A673 (cell line): ENCODE data around the gene CREM. TPM values are rescaled to one million over a fixed set of nuclear protein-coding genes. Genes with fewer than 3 reads are reported as not detected.

Source experiments
- BruUV-seq: library from RNA; stranded (reverse); fragments of 400-500 nt; replicated peaks from 2 replicates; lab custom pipeline; 2021; lab: Mats Ljungman, UMichigan
- CTCF ChIA-PET: fragments of 300-600 bp; sonication (Branson Sonifier 250); formaldehyde crosslinking; loops from one replicate; lab custom pipeline; 2022; ENCODE audit warnings: antibody characterized with exemption; lab: Charles Lee
- POLR2A ChIA-PET: fragments of 300-600 bp; sonication (Branson Sonifier 250); formaldehyde crosslinking; loops from one replicate; lab custom pipeline; 2022; ENCODE audit warnings: antibody characterized with exemption; ENCODE audit not compliant: low non-redundant PET; lab: Charles Lee
- DNase-seq: peaks from one replicate; pipeline ENCODE4 v3.0.0-alpha.2; 2015; ENCODE audit warnings: low spot score
- H3K27ac ChIP-seq: fragments of 200-600 bp; sonication (generic); 2 replicates; pipeline ENCODE4 v1.5.1; 2016; ENCODE audit warnings: mixed run types, low read depth, mild to moderate bottlenecking, mixed read lengths, antibody characterized with exemption, low read length; ENCODE audit not compliant: poor library complexity, severe bottlenecking
- H3K27me3 ChIP-seq: fragments of 200-600 bp; sonication (generic); replicated peaks from 2 replicates; pipeline ENCODE4 v1.6.1; 2017; ENCODE audit warnings: mixed run types, low read depth, mild to moderate bottlenecking, mixed read lengths, antibody characterized with exemption, low read length; ENCODE audit not compliant: insufficient read depth, poor library complexity
- H3K36me3 ChIP-seq: fragments of 200-600 bp; sonication (generic); 2 replicates; pipeline ENCODE4 v1.6.1; 2016; ENCODE audit warnings: mixed run types, mild to moderate bottlenecking, mixed read lengths, antibody characterized with exemption, low read length; ENCODE audit not compliant: insufficient read depth, poor library complexity, severe bottlenecking
- H3K4me1 ChIP-seq: fragments of 200-600 bp; sonication (generic); 2 replicates; pipeline ENCODE4 v1.6.1; 2017; ENCODE audit warnings: mixed run types, mild to moderate bottlenecking, mixed read lengths, antibody characterized with exemption, low read length; ENCODE audit not compliant: insufficient read depth, poor library complexity, severe bottlenecking
- H3K4me3 ChIP-seq: fragments of 200-600 bp; sonication (generic); 2 replicates; pipeline ENCODE4 v1.5.1; 2016; ENCODE audit warnings: low read depth, mixed run types, mild to moderate bottlenecking, mixed read lengths, low read length; ENCODE audit not compliant: poor library complexity, severe bottlenecking
- H3K9me3 ChIP-seq: fragments of 200-600 bp; sonication (generic); 2 replicates; pipeline ENCODE4 v1.6.1; 2016; ENCODE audit warnings: mixed run types, low read depth, mild to moderate bottlenecking, mixed read lengths, antibody characterized with exemption, low read length; ENCODE audit not compliant: poor library complexity, severe bottlenecking
- EZH2 ChIP-seq: fragments of 200-600 bp; sonication (generic); IDR thresholded peaks from 2 replicates; pipeline ENCODE4 v1.6.1; 2017; ENCODE audit warnings: borderline replicate concordance, low read depth, mild to moderate bottlenecking, mixed read lengths, antibody characterized with exemption, low read length; ENCODE audit not compliant: poor library complexity, severe bottlenecking
- intact Hi-C: fragments of 100-400 bp; cut with micrococcal nuclease; formaldehyde crosslinking; loops from one replicate; pipeline ENCODE4 v1.10.0; 2022; ENCODE audit not compliant: unreplicated experiment
- total RNA-seq: library from RNA; stranded (reverse); gene quantifications from 2 replicates; pipeline ENCODE4 v1.2.3, GENCODE V29; 2021
- TF ChIP-seq, protein P1 (sequence below): fragments of 300-800, 200-600 bp; sonication (generic); conservative IDR thresholded peaks from 2 replicates; pipeline ENCODE4 v1.5.1; 2017; ENCODE audit warnings: low read depth, mild to moderate bottlenecking, antibody characterized with exemption, low read length, moderate library complexity, mixed read lengths

CREM gene
- total RNA-seq, 1 experiment from 2014 or later, result 66.3 TPM

- intact Hi-C loops, result no loop called here
- POLR2A ChIA-PET, result no interaction called here
- BruUV-seq, result no TSS peak
Measured at GRCh38 chr10:35182631-35183510, 56.2 kb downstream of the CREM start.

GRCh38 chr10:35184527-35185171, 58.0 kb downstream of the CREM start:
- intact Hi-C loops, result no loop called here
- no peak overlapping the region for H3K27ac ChIP-seq
- DNase-seq, result no peak
- H3K4me3 ChIP-seq, result no peak overlapping the region
- peaks cover 12% of the 10 kb centered on the region for H3K4me1 ChIP-seq
- H3K9me3 ChIP-seq, result no peaks in the 10 kb centered on the region
- H3K27me3 ChIP-seq, result no peaks in the 10 kb centered on the region
- no peaks in the 10 kb centered on the region for H3K36me3 ChIP-seq
- TF ChIP-seq, protein P1, sequence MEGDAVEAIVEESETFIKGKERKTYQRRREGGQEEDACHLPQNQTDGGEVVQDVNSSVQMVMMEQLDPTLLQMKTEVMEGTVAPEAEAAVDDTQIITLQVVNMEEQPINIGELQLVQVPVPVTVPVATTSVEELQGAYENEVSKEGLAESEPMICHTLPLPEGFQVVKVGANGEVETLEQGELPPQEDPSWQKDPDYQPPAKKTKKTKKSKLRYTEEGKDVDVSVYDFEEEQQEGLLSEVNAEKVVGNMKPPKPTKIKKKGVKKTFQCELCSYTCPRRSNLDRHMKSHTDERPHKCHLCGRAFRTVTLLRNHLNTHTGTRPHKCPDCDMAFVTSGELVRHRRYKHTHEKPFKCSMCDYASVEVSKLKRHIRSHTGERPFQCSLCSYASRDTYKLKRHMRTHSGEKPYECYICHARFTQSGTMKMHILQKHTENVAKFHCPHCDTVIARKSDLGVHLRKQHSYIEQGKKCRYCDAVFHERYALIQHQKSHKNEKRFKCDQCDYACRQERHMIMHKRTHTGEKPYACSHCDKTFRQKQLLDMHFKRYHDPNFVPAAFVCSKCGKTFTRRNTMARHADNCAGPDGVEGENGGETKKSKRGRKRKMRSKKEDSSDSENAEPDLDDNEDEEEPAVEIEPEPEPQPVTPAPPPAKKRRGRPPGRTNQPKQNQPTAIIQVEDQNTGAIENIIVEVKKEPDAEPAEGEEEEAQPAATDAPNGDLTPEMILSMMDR, result no peak
- TF ChIP-seq EZH2, result no peak
- no TSS peak for BruUV-seq
- CTCF ChIA-PET, result no interaction called here
- POLR2A ChIA-PET, result no interaction called here

More at GRCh38 chr10:35182631-35183510, 56.2 kb downstream of the CREM start:
- H3K27ac ChIP-seq, result peak overlapping the region; percentile 7
- no peaks in the 10 kb centered on the region for H3K27me3 ChIP-seq
- peak; percentile 15 for DNase-seq
- CTCF ChIA-PET, result interaction anchor here (0.8 kb wide), 1 partner anchor 13 kb away, joined by 3 read pairs; no protein-coding TSS in a partner anchor
- H3K9me3 ChIP-seq, result no peaks in the 10 kb centered on the region
- TF ChIP-seq, protein P1, result no peak
- TF ChIP-seq EZH2, result no peak
- H3K4me1 ChIP-seq, result peaks cover 12% of the 10 kb centered on the region
- no peaks in the 10 kb centered on the region for H3K36me3 ChIP-seq
- no peak overlapping the region for H3K4me3 ChIP-seq

DNA sequence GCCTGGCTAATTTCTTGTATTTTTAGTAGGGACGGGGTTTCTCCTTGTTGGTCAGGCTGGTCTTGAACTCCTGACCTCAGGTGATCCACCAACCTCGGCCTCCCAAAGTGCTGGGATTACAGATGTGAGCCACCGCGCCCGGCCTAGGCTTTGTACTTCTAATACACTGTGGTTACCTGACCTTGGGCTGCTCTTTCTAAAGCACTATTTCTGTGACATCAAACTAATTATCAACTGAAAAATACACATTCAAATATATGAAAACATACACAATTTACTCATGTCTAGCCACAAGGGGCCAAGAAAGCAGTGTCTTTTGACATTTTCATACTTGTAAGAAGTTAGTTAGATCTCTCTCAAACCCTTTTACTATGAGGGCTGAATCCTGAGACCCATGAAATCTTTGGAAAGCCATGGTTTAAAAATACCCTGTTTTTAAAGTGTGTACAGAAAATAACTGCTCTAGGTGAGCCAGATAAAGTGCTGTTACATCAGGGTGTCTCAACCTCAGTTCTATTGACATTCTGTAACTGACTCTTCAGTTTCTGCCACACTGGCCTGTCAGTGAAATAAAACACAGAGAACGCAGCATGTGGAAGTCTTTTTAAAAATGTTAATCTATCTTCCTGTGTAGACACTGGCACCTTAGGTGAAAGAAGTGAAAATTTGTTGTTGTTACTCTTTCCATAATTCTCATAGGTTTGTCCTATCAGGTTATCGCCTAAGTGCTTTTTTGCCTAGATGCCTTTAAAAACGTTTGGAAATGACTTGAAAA, 58.8 kb downstream of the CREM start:
- no peaks in the 10 kb centered on the region for H3K36me3 ChIP-seq
- no peak for DNase-seq
- intact Hi-C loops, result no loop called here
- no peak overlapping the region for H3K4me3 ChIP-seq
- ChIA-PET CTCF (no interaction called here), POLR2A (no interaction called here)
- no peaks in the 10 kb centered on the region for H3K27me3 ChIP-seq
- TF ChIP-seq EZH2, result no peak
- TF ChIP-seq, protein P1, result no peak
- no peak overlapping the region for H3K27ac ChIP-seq
- H3K9me3 ChIP-seq, result no peaks in the 10 kb centered on the region
- BruUV-seq, result no TSS peak
- H3K4me1 ChIP-seq, result peaks cover 12% of the 10 kb centered on the region
